HepG2 (cell line): ENCODE data around the gene BLMH. TPM values are rescaled to one million over a fixed set of nuclear protein-coding genes. Genes with fewer than 3 reads are reported as not detected.

ENCODE experiments used
- ATAC-seq: fragments of 200-7000 bp; cut with Tn5 transposase; 3 replicates; pipeline ENCODE4 v1.9.1; 2020; ENCODE audit warnings: mild to moderate bottlenecking, moderate library complexity
- BruUV-seq: library from RNA; stranded (reverse); fragments of 400-500 nt; replicated peaks from 2 replicates; lab custom pipeline; 2021; lab: Mats Ljungman, UMichigan
- CTCF ChIA-PET: fragments of 300-600 bp; formaldehyde crosslinking; extraction: SDS; loops from one replicate; lab custom pipeline; 2021; ENCODE audit warnings: low total read pairs, inconsistent platforms, low intra/inter-chr PET ratio; lab: Yijun Ruan, JAX
- POLR2A ChIA-PET: fragments of 350-600 bp; sonication (Branson Sonifier 250); formaldehyde crosslinking; loops from one replicate; lab custom pipeline; 2020; ENCODE audit warnings: antibody characterized with exemption, inconsistent platforms; lab: Yijun Ruan, JAX
- DNase-seq: peaks from one replicate; pipeline ENCODE4 v3.0.0-alpha.2; 2015; ENCODE audit warnings: low spot score
- FAIRE-seq: peaks from 3 replicates; lab custom pipeline; 2011; peaks lifted over from hg19 to GRCh38; lab: Jason Lieb, UNC
- H2AFZ ChIP-seq: one replicate; pipeline ENCODE4 v1.6.1; 2011; ENCODE audit warnings: low read length, inconsistent platforms
- H3K27ac ChIP-seq: fragments of 300-600 bp; 3 replicates; pipeline ENCODE4 v1.8.0; 2011; ENCODE audit warnings: mixed run types, mild to moderate bottlenecking, mixed read lengths, low read length, inconsistent platforms; ENCODE audit not compliant: insufficient read depth; ENCODE audit errors: extremely low read length
- H3K27me3 ChIP-seq, 2 experiments: fragments of 200-600 bp in 1 of 2; 2 replicates in 1 of 2; 3 replicates in 1 of 2; pipeline versions ENCODE4 v1.6.0 to v1.8.0; 2011; ENCODE audit warnings: low read length in 2 of 2, mild to moderate bottlenecking in 2 of 2, moderate library complexity in 2 of 2, inconsistent platforms in 1 of 2; ENCODE audit not compliant: insufficient read depth in 2 of 2, control insufficient read depth in 1 of 2
- H3K36me3 ChIP-seq, 2 experiments: fragments of 200-600 bp in 1 of 2; replicated peaks in 1 of 2; 2 replicates in 1 of 2; 3 replicates in 1 of 2; pipeline versions ENCODE4 v1.5.1 to v1.8.0; 2011; ENCODE audit warnings: low read length in 2 of 2, inconsistent platforms in 1 of 2; ENCODE audit not compliant: insufficient read depth in 2 of 2, control insufficient read depth in 1 of 2
- H3K4me1 ChIP-seq: 2 replicates; pipeline ENCODE4 v1.5.1; 2012; ENCODE audit warnings: low read length, inconsistent platforms; ENCODE audit not compliant: insufficient read depth
- H3K4me2 ChIP-seq: 2 replicates; pipeline ENCODE4 v1.6.0; 2011; ENCODE audit warnings: low read depth, low read length, inconsistent platforms
- H3K4me3 ChIP-seq, 3 experiments: fragments of 200-600 bp in 1 of 3; sonication (generic), shearing (Covaris generic) in 1 of 3; replicated peaks in 1 of 3; 2 replicates each; pipeline ENCODE4 v1.5.1; 2011 to 2016; ENCODE audit warnings: low read length in 3 of 3, inconsistent platforms in 2 of 3, low read depth in 2 of 3, mild to moderate bottlenecking in 2 of 3, control low read depth in 1 of 3, mixed read lengths in 1 of 3; ENCODE audit not compliant: insufficient read depth in 1 of 3
- H3K79me2 ChIP-seq: one replicate; pipeline ENCODE4 v1.6.1; 2011; ENCODE audit warnings: low read length, inconsistent platforms; ENCODE audit not compliant: insufficient read depth
- H3K9ac ChIP-seq: 2 replicates; pipeline ENCODE4 v1.6.0; 2011; ENCODE audit warnings: mild to moderate bottlenecking, low read depth, low read length, inconsistent platforms; ENCODE audit not compliant: insufficient read depth
- H3K9me3 ChIP-seq: 2 replicates; pipeline ENCODE4 v1.5.1; 2012; ENCODE audit warnings: mild to moderate bottlenecking, low read length
- H4K20me1 ChIP-seq: 2 replicates; pipeline ENCODE4 v1.6.0; 2011; ENCODE audit warnings: inconsistent platforms, mild to moderate bottlenecking, low read length, moderate library complexity; ENCODE audit not compliant: insufficient read depth
- CCDC6 ChIP-seq: sonication (generic); formaldehyde crosslinking; IDR thresholded peaks from 2 replicates; pipeline ENCODE4 v1.8.1; 2022; ENCODE audit warnings: mild to moderate bottlenecking, missing genetic modification reagents, moderate library complexity
- DMAP1 ChIP-seq: IDR thresholded peaks from 2 replicates; pipeline ENCODE4 v1.6.1; 2016
- ZFP37 ChIP-seq: sonication (generic); formaldehyde crosslinking; IDR thresholded peaks from 2 replicates; pipeline ENCODE4 v1.4.0; 2020; ENCODE audit warnings: missing genetic modification reagents, borderline replicate concordance
- ZNF10 ChIP-seq: sonication (generic); formaldehyde crosslinking; IDR thresholded peaks from 2 replicates; pipeline ENCODE4 v1.4.0; 2020; ENCODE audit warnings: mild to moderate bottlenecking, low read depth, missing genetic modification reagents, borderline replicate concordance
- ZNF460 ChIP-seq: sonication (generic); formaldehyde crosslinking; IDR thresholded peaks from 2 replicates; pipeline ENCODE4 v1.5.1; 2020; ENCODE audit warnings: missing genetic modification reagents, mild to moderate bottlenecking, borderline replicate concordance
- ZNF720 ChIP-seq: sonication (generic); formaldehyde crosslinking; IDR thresholded peaks from 2 replicates; pipeline ENCODE4 v1.4.0; 2020; ENCODE audit warnings: missing genetic modification reagents
- ZZZ3 ChIP-seq: sonication (generic); formaldehyde crosslinking; IDR thresholded peaks from 2 replicates; pipeline ENCODE4 v1.4.0; 2020; ENCODE audit warnings: missing genetic modification reagents, mild to moderate bottlenecking, borderline replicate concordance
- WGBS: methylation state at CpG from one replicate; pipeline ENCODE4 v1.1.6; 2017; ENCODE audit warnings: low lambda C conversion rate; 5-methylcytosine and 5-hydroxymethylcytosine counted together
- in situ Hi-C: cut with HindIII; loops from 2 replicates; pipeline ENCODE4 v1.10.0; 2017; ENCODE audit warnings: low pct_unique_long_range_greater_than_20kb; ENCODE audit not compliant: extremely low pct_ligation_motif_present
- intact Hi-C: fragments of 100-400 bp; cut with micrococcal nuclease; formaldehyde crosslinking; loops from one replicate; pipeline ENCODE4 v1.10.0; 2022; ENCODE audit not compliant: unreplicated experiment
- polyA plus RNA-seq, 8 experiments: library from polyadenylated mRNA; depleted of rRNA in 3 of 8; stranded (reverse) in 7 of 8; unstranded in 1 of 8; fragments of >200 nt; fragmentation: Illumina TruSeq in 4 of 8; extraction: Trizol in 4 of 8; gene quantifications; 2 replicates each; pipeline versions ENCODE4 v1.2.1 to v1.2.3, GENCODE V29; 2011 to 2016; ENCODE audit warnings: low read depth in 4 of 8, missing spikeins in 1 of 8, mixed read lengths in 1 of 8; ENCODE audit not compliant: insufficient read depth in 1 of 8
- total RNA-seq, 5 experiments: library from RNA; depleted of rRNA; stranded (reverse); fragments of >200 nt; fragmentation: Illumina TruSeq; extraction: Trizol; gene quantifications; 2 replicates each; pipeline ENCODE4 v1.2.3, GENCODE V29; 2016; ENCODE audit warnings: low read depth in 1 of 5
- TF ChIP-seq, protein P1 (sequence below): sonication (generic); formaldehyde crosslinking; conservative IDR thresholded peaks from 2 replicates; pipeline ENCODE4 v1.4.0; 2020; ENCODE audit warnings: mild to moderate bottlenecking, missing genetic modification reagents, moderate library complexity
- TF ChIP-seq, protein P2 (sequence below): sonication (generic); formaldehyde crosslinking; IDR thresholded peaks from 2 replicates; pipeline ENCODE4 v1.4.0; 2020; ENCODE audit warnings: mild to moderate bottlenecking, missing genetic modification reagents
- TF ChIP-seq, protein P3 (sequence below): sonication (generic); formaldehyde crosslinking; IDR thresholded peaks from 2 replicates; pipeline ENCODE4 v1.5.0; 2020; ENCODE audit warnings: mild to moderate bottlenecking, missing genetic modification reagents
- TF ChIP-seq, protein P4 (sequence below): sonication (generic); formaldehyde crosslinking; IDR thresholded peaks from 2 replicates; pipeline ENCODE4 v1.5.1; 2020; ENCODE audit warnings: missing genetic modification reagents, mild to moderate bottlenecking, borderline replicate concordance

Gene BLMH
- total and polyA plus RNA-seq, 2 of the 13 experiments (the other 11 are each of a cell fraction or from before 2014, with no cell fraction given), result 12.1 to 41.0 TPM

DNA sequence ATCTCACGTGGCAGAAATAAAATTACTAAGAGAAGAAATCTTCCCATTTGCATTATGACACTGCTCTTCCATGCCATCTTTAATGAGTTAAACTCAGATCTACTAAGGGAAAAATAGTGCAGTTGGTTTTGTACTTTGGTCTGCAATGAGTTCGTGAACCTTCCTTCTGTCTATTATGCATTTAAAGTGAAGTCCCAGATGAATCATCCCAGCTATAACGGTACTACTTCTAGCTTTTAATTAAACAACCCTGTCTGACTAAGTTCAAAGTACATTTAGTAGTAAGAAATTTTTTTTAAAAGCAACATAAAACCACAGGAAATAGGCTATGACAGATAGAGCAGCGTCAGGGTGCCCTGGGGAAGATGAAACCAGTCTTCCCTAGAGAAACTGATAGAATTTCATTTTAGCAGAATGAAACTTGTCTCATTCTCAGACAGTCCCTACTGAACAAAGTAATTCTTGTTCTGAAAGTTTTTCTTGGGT, 40.4 kb upstream of the BLMH start (continued):
- TF ChIP-seq, protein P1, sequence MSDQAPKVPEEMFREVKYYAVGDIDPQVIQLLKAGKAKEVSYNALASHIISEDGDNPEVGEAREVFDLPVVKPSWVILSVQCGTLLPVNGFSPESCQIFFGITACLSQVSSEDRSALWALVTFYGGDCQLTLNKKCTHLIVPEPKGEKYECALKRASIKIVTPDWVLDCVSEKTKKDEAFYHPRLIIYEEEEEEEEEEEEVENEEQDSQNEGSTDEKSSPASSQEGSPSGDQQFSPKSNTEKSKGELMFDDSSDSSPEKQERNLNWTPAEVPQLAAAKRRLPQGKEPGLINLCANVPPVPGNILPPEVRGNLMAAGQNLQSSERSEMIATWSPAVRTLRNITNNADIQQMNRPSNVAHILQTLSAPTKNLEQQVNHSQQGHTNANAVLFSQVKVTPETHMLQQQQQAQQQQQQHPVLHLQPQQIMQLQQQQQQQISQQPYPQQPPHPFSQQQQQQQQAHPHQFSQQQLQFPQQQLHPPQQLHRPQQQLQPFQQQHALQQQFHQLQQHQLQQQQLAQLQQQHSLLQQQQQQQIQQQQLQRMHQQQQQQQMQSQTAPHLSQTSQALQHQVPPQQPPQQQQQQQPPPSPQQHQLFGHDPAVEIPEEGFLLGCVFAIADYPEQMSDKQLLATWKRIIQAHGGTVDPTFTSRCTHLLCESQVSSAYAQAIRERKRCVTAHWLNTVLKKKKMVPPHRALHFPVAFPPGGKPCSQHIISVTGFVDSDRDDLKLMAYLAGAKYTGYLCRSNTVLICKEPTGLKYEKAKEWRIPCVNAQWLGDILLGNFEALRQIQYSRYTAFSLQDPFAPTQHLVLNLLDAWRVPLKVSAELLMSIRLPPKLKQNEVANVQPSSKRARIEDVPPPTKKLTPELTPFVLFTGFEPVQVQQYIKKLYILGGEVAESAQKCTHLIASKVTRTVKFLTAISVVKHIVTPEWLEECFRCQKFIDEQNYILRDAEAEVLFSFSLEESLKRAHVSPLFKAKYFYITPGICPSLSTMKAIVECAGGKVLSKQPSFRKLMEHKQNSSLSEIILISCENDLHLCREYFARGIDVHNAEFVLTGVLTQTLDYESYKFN (CRISPR knock-in tag), result peak; percentile 77
- no peak for TF ChIP-seq ZZZ3 (CRISPR knock-in tag)
- TF ChIP-seq, protein P2, sequence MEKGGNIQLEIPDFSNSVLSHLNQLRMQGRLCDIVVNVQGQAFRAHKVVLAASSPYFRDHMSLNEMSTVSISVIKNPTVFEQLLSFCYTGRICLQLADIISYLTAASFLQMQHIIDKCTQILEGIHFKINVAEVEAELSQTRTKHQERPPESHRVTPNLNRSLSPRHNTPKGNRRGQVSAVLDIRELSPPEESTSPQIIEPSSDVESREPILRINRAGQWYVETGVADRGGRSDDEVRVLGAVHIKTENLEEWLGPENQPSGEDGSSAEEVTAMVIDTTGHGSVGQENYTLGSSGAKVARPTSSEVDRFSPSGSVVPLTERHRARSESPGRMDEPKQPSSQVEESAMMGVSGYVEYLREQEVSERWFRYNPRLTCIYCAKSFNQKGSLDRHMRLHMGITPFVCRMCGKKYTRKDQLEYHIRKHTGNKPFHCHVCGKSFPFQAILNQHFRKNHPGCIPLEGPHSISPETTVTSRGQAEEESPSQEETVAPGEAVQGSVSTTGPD, result no peak
- no peak for TF ChIP-seq CCDC6

DNA sequence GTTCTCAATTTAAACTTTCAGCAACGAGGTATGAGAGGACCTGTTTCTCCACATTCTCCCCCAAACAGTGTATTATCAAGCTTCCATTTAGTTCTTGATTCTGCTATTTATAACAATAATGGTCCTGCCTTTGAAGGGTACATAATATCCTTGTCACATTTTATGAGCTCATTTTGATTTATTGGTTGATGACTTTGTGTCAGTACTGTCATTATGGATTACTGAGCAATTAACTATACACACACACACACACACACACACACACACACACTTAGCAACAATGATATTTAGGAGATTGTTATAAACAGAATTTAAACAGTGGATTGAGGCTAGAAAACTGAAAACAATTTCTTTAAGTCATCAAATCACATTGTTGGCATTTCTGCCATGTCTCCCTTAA, 35.1 kb upstream of the BLMH start:
- in situ Hi-C loops, result no loop called here
- POLR2A ChIA-PET, result interaction anchor here (1.8 kb wide), 1 partner anchor 18 kb away, joined by 4 read pairs; no protein-coding TSS in a partner anchor

More for the DNA sequence above, 35.1 kb upstream of the BLMH start:
- Histone ChIP-seq H3K9ac (no peak overlapping the region), H3K4me3 (no peak overlapping the region), H3K4me2 (no peak overlapping the region), H3K9me3 (no peaks in the 10 kb centered on the region), H2AFZ (no peak overlapping the region), H3K27ac (no peak overlapping the region), H3K36me3 (no peaks in the 10 kb centered on the region), H4K20me1 (no peaks in the 10 kb centered on the region), H3K4me1 (peaks cover 34% of the 10 kb centered on the region), H3K79me2 (no peaks in the 10 kb centered on the region), H3K27me3 (no peaks in the 10 kb centered on the region; a peak in 1 of 5 replicates)
- no peak for TF ChIP-seq ZNF460
- TF ChIP-seq, protein P3, sequence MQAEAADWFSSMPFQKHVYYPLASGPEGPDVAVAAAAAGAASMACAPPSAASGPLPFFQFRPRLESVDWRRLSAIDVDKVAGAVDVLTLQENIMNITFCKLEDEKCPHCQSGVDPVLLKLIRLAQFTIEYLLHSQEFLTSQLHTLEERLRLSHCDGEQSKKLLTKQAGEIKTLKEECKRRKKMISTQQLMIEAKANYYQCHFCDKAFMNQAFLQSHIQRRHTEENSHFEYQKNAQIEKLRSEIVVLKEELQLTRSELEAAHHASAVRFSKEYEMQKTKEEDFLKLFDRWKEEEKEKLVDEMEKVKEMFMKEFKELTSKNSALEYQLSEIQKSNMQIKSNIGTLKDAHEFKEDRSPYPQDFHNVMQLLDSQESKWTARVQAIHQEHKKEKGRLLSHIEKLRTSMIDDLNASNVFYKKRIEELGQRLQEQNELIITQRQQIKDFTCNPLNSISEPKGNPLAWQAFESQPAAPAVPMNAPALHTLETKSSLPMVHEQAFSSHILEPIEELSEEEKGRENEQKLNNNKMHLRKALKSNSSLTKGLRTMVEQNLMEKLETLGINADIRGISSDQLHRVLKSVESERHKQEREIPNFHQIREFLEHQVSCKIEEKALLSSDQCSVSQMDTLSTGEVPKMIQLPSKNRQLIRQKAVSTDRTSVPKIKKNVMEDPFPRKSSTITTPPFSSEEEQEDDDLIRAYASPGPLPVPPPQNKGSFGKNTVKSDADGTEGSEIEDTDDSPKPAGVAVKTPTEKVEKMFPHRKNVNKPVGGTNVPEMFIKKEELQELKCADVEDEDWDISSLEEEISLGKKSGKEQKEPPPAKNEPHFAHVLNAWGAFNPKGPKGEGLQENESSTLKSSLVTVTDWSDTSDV, result no peak
- no peak for TF ChIP-seq ZNF10
- no peak for TF ChIP-seq ZFP37 (CRISPR knock-in tag)
- no peak for TF ChIP-seq DMAP1 (CRISPR knock-in tag)
- TF ChIP-seq ZNF720, result no peak
- TF ChIP-seq, protein P4, sequence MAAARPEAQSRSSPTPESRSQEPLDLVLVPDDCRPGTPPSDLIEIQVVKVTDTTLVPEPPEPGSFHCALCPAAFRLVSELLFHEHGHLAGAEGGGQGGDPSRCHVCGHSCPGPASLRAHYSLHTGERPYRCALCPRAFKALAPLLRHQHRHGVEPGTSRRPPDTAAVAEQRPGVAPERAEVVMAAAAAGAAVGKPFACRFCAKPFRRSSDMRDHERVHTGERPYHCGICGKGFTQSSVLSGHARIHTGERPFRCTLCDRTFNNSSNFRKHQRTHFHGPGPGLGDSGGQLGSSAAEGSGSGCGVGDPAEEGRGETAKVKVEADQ (CRISPR knock-in tag), result no peak
- intact Hi-C loops, result no loop called here
- ATAC-seq (no peak), DNase-seq (no peak), FAIRE-seq (no peak)
- CTCF ChIA-PET, result no interaction called here
- no TSS peak for BruUV-seq
- 0% methylated on average over 1 of the region's 1 CpG for WGBS
